ENCODE results near the gene FKBP15. TPM values are rescaled to one million over a fixed set of nuclear protein-coding genes. Genes with fewer than 3 reads are reported as not detected.

Gene FKBP15
- polyA plus RNA-seq, 1 donor (not counting 4 experiments of a cell fraction or from before 2014, with no cell fraction given): 22.4 TPM

DNA sequence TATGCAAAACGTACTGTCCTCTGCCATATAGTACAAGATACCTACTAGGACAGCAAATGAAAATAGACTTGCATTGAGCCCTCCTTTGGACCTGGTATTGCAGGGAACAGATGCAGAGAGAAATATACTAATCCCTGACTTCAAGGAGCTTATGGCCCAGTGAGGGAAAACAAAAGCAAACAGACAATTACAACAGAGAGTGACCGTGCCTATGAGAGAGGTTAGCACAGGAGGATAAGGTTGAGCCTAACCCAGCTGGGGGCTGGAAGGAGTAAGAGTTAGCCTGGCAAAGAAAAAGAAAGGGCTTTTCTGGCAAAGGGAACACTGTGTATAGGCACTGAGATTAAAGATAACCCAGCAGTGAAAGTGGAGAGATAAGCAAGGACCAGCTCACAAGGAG lies 48.8 kb upstream of the FKBP15 start:
- H3K4me3 ChIP-seq (ENCODE audit: control insufficient read depth in 2 of 3, extremely low read depth in 1 of 3, insufficient read depth in 2 of 3, low read depth in 1 of 3, low read length in 3 of 3): no peak overlapping the region
- H3K9me1 ChIP-seq (ENCODE audit: control insufficient read depth, extremely low read depth, insufficient read depth, low read length): no peaks in the 10 kb centered on the region
- no peak overlapping the region for H2AFZ ChIP-seq (ENCODE audit: control insufficient read depth, low read length)
- no peaks in the 10 kb centered on the region for H4K20me1 ChIP-seq (ENCODE audit: control insufficient read depth, extremely low read depth, insufficient read depth, low read length)
- TF ChIP-seq CTCF (optimal IDR thresholded peaks at IDR 0.05 in 1 of 3, IDR thresholded peaks at IDR 0.05 in 1 of 3, conservative IDR thresholded peaks at IDR 0.05 in 1 of 3; ENCODE audit: extremely low read depth in 1 of 3, insufficient read depth in 2 of 3, low read length in 3 of 3) (no peak), EZH2 (IDR thresholded peaks at IDR 0.05; ENCODE audit: low read length) (no peak)
- H3K9ac ChIP-seq (ENCODE audit: control insufficient read depth, extremely low read depth, insufficient read depth, low read length): no peak overlapping the region
- H3K79me2 ChIP-seq (ENCODE audit: control insufficient read depth, insufficient read depth, low read length): peaks cover 2% of the 10 kb centered on the region
- no peaks in the 10 kb centered on the region for H3K27me3 ChIP-seq (ENCODE audit: control insufficient read depth, extremely low read depth, insufficient read depth, low read length)
- H3K36me3 ChIP-seq (ENCODE audit: control insufficient read depth in 2 of 2, extremely low read depth in 1 of 2, insufficient read depth in 2 of 2, low read length in 2 of 2): peaks cover 15 to 28% of the 10 kb centered on the region in 2 experiments
- DNase-seq (ENCODE audit: low read depth, low spot score) (no peak), FAIRE-seq (no peak)
- no peaks in the 10 kb centered on the region for H3K4me1 ChIP-seq (ENCODE audit: control insufficient read depth, extremely low read depth, insufficient read depth, low read length)
- H3K9me3 ChIP-seq (ENCODE audit: control insufficient read depth, low read depth, low read length): no peaks in the 10 kb centered on the region
- no peak overlapping the region for H3K27ac ChIP-seq (ENCODE audit: control insufficient read depth, insufficient read depth, low read length)
- H3K4me2 ChIP-seq (ENCODE audit: control insufficient read depth, extremely low read depth, insufficient read depth, low read depth, low read length): no peak overlapping the region
- dilution Hi-C loops (cut with MboI; ENCODE audit: extremely low pct_ligation_motif_present, low sequenced_read_pairs): no loop called here

GRCh38 chr9:113269355-113269754 lies 48.3 kb upstream of the FKBP15 start:
- Histone ChIP-seq H3K9ac (ENCODE audit: control insufficient read depth, extremely low read depth, insufficient read depth, low read length) (no peak overlapping the region), H3K79me2 (ENCODE audit: control insufficient read depth, insufficient read depth, low read length) (peaks cover 2% of the 10 kb centered on the region), H3K4me1 (ENCODE audit: control insufficient read depth, extremely low read depth, insufficient read depth, low read length) (no peaks in the 10 kb centered on the region), H4K20me1 (ENCODE audit: control insufficient read depth, extremely low read depth, insufficient read depth, low read length) (no peaks in the 10 kb centered on the region), H3K4me2 (ENCODE audit: control insufficient read depth, extremely low read depth, insufficient read depth, low read depth, low read length) (no peak overlapping the region), H3K9me3 (ENCODE audit: control insufficient read depth, low read depth, low read length) (no peaks in the 10 kb centered on the region), H3K27ac (ENCODE audit: control insufficient read depth, insufficient read depth, low read length) (no peak overlapping the region), H3K4me3 (ENCODE audit: control insufficient read depth in 2 of 3, extremely low read depth in 1 of 3, insufficient read depth in 2 of 3, low read depth in 1 of 3, low read length in 3 of 3) (no peak overlapping the region), H2AFZ (ENCODE audit: control insufficient read depth, low read length) (no peak overlapping the region), H3K27me3 (ENCODE audit: control insufficient read depth, extremely low read depth, insufficient read depth, low read length) (no peaks in the 10 kb centered on the region), H3K36me3 (ENCODE audit: control insufficient read depth in 2 of 2, extremely low read depth in 1 of 2, insufficient read depth in 2 of 2, low read length in 2 of 2) (peaks cover 15 to 28% of the 10 kb centered on the region in 2 experiments), H3K9me1 (ENCODE audit: control insufficient read depth, extremely low read depth, insufficient read depth, low read length) (no peaks in the 10 kb centered on the region)
- DNase-seq (ENCODE audit: low read depth, low spot score) (no peak), FAIRE-seq (no peak)
- dilution Hi-C loops (cut with MboI; ENCODE audit: extremely low pct_ligation_motif_present, low sequenced_read_pairs): no loop called here
- TF ChIP-seq EZH2 (IDR thresholded peaks at IDR 0.05; ENCODE audit: low read length): no peak
- TF ChIP-seq CTCF (optimal IDR thresholded peaks at IDR 0.05 in 1 of 3, IDR thresholded peaks at IDR 0.05 in 1 of 3, conservative IDR thresholded peaks at IDR 0.05 in 1 of 3; ENCODE audit: extremely low read depth in 1 of 3, insufficient read depth in 2 of 3, low read length in 3 of 3): no peak
